HepG2 (cell line): ENCODE results near the gene TTC5. TPM values are rescaled to one million over a fixed set of nuclear protein-coding genes. Genes with fewer than 3 reads are reported as not detected.

ENCODE experiments used
- CEBPB ChIP-seq: IDR thresholded peaks from 2 replicates; pipeline ENCODE4 v1.6.1; 2011; ENCODE audit warnings: low read depth, low read length, improper control_type of control experiment, borderline replicate concordance
- ETV5 ChIP-seq: IDR thresholded peaks from 2 replicates; pipeline ENCODE4 v1.6.1; 2018; ENCODE audit warnings: missing biosample characterization, missing genetic modification reagents, inconsistent platforms, borderline replicate concordance
- NCOA5 ChIP-seq: sonication (generic); formaldehyde crosslinking; IDR thresholded peaks from 2 replicates; pipeline ENCODE4 v1.4.0; 2020; ENCODE audit warnings: missing genetic modification reagents
- NFATC3 ChIP-seq: sonication (generic); formaldehyde crosslinking; IDR thresholded peaks from 2 replicates; pipeline ENCODE4 v1.5.1; 2020; ENCODE audit warnings: mild to moderate bottlenecking, missing genetic modification reagents
- PREB ChIP-seq: sonication (generic); formaldehyde crosslinking; IDR thresholded peaks from 2 replicates; pipeline ENCODE4 v1.4.0; 2020; ENCODE audit warnings: missing genetic modification reagents
- SAP130 ChIP-seq: IDR thresholded peaks from 2 replicates; pipeline ENCODE4 v1.6.1; 2016; ENCODE audit warnings: low read depth
- SKI ChIP-seq: fragments of 450-650 bp; IDR thresholded peaks from one replicate; pipeline ENCODE4 v1.6.1; 2018; ENCODE audit warnings: mild to moderate bottlenecking; ENCODE audit not compliant: partially characterized antibody
- TARDBP ChIP-seq: sonication (generic); formaldehyde crosslinking; IDR thresholded peaks from 2 replicates; pipeline ENCODE4 v1.8.0; 2022; ENCODE audit warnings: mild to moderate bottlenecking, missing genetic modification reagents
- ZFP37 ChIP-seq: sonication (generic); formaldehyde crosslinking; IDR thresholded peaks from 2 replicates; pipeline ENCODE4 v1.4.0; 2020; ENCODE audit warnings: missing genetic modification reagents, borderline replicate concordance
- ZNF101 ChIP-seq: sonication (generic); formaldehyde crosslinking; IDR thresholded peaks from 2 replicates; pipeline ENCODE4 v1.4.0; 2020; ENCODE audit warnings: mild to moderate bottlenecking, low read depth, missing genetic modification reagents, borderline replicate concordance
- ZNF138 ChIP-seq: sonication (generic); formaldehyde crosslinking; IDR thresholded peaks from 2 replicates; pipeline ENCODE4 v1.5.0; 2020; ENCODE audit warnings: mild to moderate bottlenecking, low read depth, missing genetic modification reagents
- ZNF256 ChIP-seq: sonication (generic); formaldehyde crosslinking; conservative IDR thresholded peaks from 2 replicates; pipeline ENCODE4 v1.4.0; 2020; ENCODE audit warnings: missing genetic modification reagents
- ZNF280D ChIP-seq: sonication (generic); formaldehyde crosslinking; IDR thresholded peaks from 2 replicates; pipeline ENCODE4 v1.5.1; 2020; ENCODE audit warnings: mild to moderate bottlenecking, missing genetic modification reagents
- ZNF513 ChIP-seq: sonication (generic); formaldehyde crosslinking; conservative IDR thresholded peaks from 2 replicates; pipeline ENCODE4 v1.5.0; 2020; ENCODE audit warnings: missing genetic modification reagents
- ZNF546 ChIP-seq: sonication (generic); formaldehyde crosslinking; conservative IDR thresholded peaks from 2 replicates; pipeline ENCODE4 v1.8.1; 2023; ENCODE audit warnings: mild to moderate bottlenecking, missing genetic modification reagents
- ZNF570 ChIP-seq: sonication (generic); formaldehyde crosslinking; IDR thresholded peaks from 2 replicates; pipeline ENCODE4 v1.4.0; 2020; ENCODE audit warnings: mild to moderate bottlenecking, missing genetic modification reagents, borderline replicate concordance
- ZNF652 ChIP-seq: IDR thresholded peaks from 2 replicates; pipeline ENCODE4 v1.6.1; 2016; ENCODE audit warnings: low read depth, borderline replicate concordance
- polyA plus RNA-seq, 8 experiments: library from polyadenylated mRNA; depleted of rRNA in 3 of 8; stranded (reverse) in 7 of 8; unstranded in 1 of 8; fragments of >200 nt; fragmentation: Illumina TruSeq in 4 of 8; extraction: Trizol in 4 of 8; gene quantifications; 2 replicates each; pipeline versions ENCODE4 v1.2.1 to v1.2.3, GENCODE V29; 2011 to 2016; ENCODE audit warnings: low read depth in 4 of 8, missing spikeins in 1 of 8, mixed read lengths in 1 of 8; ENCODE audit not compliant: insufficient read depth in 1 of 8
- total RNA-seq, 5 experiments: library from RNA; depleted of rRNA; stranded (reverse); fragments of >200 nt; fragmentation: Illumina TruSeq; extraction: Trizol; gene quantifications; 2 replicates each; pipeline ENCODE4 v1.2.3, GENCODE V29; 2016; ENCODE audit warnings: low read depth in 1 of 5
- TF ChIP-seq, protein P1 (sequence below): fragments of 450-650 bp; IDR thresholded peaks from 2 replicates; pipeline ENCODE4 v1.6.1; 2017; ENCODE audit warnings: mild to moderate bottlenecking
- TF ChIP-seq, protein P2 (sequence below): sonication (generic); formaldehyde crosslinking; IDR thresholded peaks from 2 replicates; pipeline ENCODE4 v1.4.0; 2020; ENCODE audit warnings: missing genetic modification reagents

Gene TTC5
- total and polyA plus RNA-seq, 2 of the 13 experiments (the other 11 are each of a cell fraction or from before 2014, with no cell fraction given), result 8.7 to 28.5 TPM

- TF ChIP-seq, protein P1, sequence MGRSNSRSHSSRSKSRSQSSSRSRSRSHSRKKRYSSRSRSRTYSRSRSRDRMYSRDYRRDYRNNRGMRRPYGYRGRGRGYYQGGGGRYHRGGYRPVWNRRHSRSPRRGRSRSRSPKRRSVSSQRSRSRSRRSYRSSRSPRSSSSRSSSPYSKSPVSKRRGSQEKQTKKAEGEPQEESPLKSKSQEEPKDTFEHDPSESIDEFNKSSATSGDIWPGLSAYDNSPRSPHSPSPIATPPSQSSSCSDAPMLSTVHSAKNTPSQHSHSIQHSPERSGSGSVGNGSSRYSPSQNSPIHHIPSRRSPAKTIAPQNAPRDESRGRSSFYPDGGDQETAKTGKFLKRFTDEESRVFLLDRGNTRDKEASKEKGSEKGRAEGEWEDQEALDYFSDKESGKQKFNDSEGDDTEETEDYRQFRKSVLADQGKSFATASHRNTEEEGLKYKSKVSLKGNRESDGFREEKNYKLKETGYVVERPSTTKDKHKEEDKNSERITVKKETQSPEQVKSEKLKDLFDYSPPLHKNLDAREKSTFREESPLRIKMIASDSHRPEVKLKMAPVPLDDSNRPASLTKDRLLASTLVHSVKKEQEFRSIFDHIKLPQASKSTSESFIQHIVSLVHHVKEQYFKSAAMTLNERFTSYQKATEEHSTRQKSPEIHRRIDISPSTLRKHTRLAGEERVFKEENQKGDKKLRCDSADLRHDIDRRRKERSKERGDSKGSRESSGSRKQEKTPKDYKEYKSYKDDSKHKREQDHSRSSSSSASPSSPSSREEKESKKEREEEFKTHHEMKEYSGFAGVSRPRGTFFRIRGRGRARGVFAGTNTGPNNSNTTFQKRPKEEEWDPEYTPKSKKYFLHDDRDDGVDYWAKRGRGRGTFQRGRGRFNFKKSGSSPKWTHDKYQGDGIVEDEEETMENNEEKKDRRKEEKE, result no peak
- no peak for TF ChIP-seq ZNF138 (CRISPR knock-in tag)
- no peak for TF ChIP-seq NFATC3 (CRISPR knock-in tag)
- no peak for TF ChIP-seq ZNF570 (CRISPR knock-in tag)
- TF ChIP-seq, protein P2, sequence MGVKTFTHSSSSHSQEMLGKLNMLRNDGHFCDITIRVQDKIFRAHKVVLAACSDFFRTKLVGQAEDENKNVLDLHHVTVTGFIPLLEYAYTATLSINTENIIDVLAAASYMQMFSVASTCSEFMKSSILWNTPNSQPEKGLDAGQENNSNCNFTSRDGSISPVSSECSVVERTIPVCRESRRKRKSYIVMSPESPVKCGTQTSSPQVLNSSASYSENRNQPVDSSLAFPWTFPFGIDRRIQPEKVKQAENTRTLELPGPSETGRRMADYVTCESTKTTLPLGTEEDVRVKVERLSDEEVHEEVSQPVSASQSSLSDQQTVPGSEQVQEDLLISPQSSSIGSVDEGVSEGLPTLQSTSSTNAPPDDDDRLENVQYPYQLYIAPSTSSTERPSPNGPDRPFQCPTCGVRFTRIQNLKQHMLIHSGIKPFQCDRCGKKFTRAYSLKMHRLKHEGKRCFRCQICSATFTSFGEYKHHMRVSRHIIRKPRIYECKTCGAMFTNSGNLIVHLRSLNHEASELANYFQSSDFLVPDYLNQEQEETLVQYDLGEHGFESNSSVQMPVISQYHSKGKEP (CRISPR knock-in tag), result no peak
- 0 out of 2 replicates have a peak, but pooled peaks have one; percentile 33 for TF ChIP-seq ZNF513
- no peak for TF ChIP-seq CEBPB
- peak; percentile 98 for TF ChIP-seq ZNF652 (CRISPR knock-in tag)
- TF ChIP-seq ZFP37 (CRISPR knock-in tag), result no peak; the same call in 1 of the 2 replicates
- no peak for TF ChIP-seq ZNF101
- TF ChIP-seq SKI, result no peak
- TF ChIP-seq ZNF546, result no peak
- TF ChIP-seq TARDBP, result peak; percentile 75; the same call in 1 of the 2 replicates
- TF ChIP-seq PREB (CRISPR knock-in tag), result no peak
- TF ChIP-seq ZNF256, result no peak
- 0 out of 2 replicates have a peak, but pooled peaks have one; percentile 66 for TF ChIP-seq ZNF280D
- TF ChIP-seq ETV5 (CRISPR knock-in tag), result peak; percentile 33
- peak; percentile 97 for TF ChIP-seq SAP130 (CRISPR knock-in tag)
- TF ChIP-seq NCOA5 (CRISPR knock-in tag), result no peak
These were observed at the start of gene TTC5 (continued) for GRCh38 chr14:20305265-20306078.
